Transverse colon (tissue), 4 donors: ENCODE measurements around the gene REV3L. TPM values are rescaled to one million over a fixed set of nuclear protein-coding genes. Genes with fewer than 3 reads are reported as not detected.
"Not testable (repeated sequence)": the region's sequence is repeated elsewhere in the genome, so short reads cannot be mapped to it uniquely, and the experiment has no call there.

ENCODE experiments used
- DNase-seq: peaks from one replicate; pipeline ENCODE4 v3.0.0-alpha.2; 2019
- H3K27ac ChIP-seq, 4 donors: fragments of 200-600 bp; sonication (generic); 2 replicates each; pipeline ENCODE4 v1.5.1; 2016 to 2018; ENCODE audit warnings: inconsistent platforms in 4 of 4
- H3K27me3 ChIP-seq: fragments of 200-600 bp; sonication (generic); 2 replicates; pipeline ENCODE4 v1.5.1; 2017; ENCODE audit warnings: inconsistent platforms
- H3K36me3 ChIP-seq, 4 donors: fragments of 200-600 bp; sonication (generic); 2 replicates each; pipeline ENCODE4 v1.5.1; 2017 to 2019; ENCODE audit warnings: inconsistent platforms in 4 of 4
- H3K4me1 ChIP-seq, 4 donors: fragments of 200-600 bp; sonication (generic); 2 replicates each; pipeline ENCODE4 v1.5.1; 2017 to 2020; ENCODE audit warnings: inconsistent platforms in 4 of 4
- H3K4me3 ChIP-seq, 4 donors: fragments of 200-600 bp; sonication (generic); 1 replicate in 1 of 4; 2 replicates in 3 of 4; pipeline versions ENCODE4 v1.5.1 to v1.6.1; 2017 to 2019; ENCODE audit warnings: inconsistent platforms in 4 of 4
- H3K9me3 ChIP-seq, 2 donors: fragments of 200-600 bp; sonication (generic); 2 replicates each; pipeline ENCODE4 v1.5.1; 2017 to 2019; ENCODE audit warnings: inconsistent platforms in 2 of 2
- EP300 ChIP-seq: sonication (generic); formaldehyde crosslinking; IDR thresholded peaks from one replicate; pipeline ENCODE4 v1.6.1; 2017; ENCODE audit warnings: antibody characterized with exemption, low read depth
- POLR2A ChIP-seq: fragments of 450-650 bp; IDR thresholded peaks from one replicate; pipeline ENCODE4 v1.6.1; 2016; ENCODE audit warnings: antibody characterized with exemption, mild to moderate bottlenecking, moderate library complexity
- POLR2AphosphoS5 ChIP-seq, 3 donors: sonication (generic); formaldehyde crosslinking; IDR thresholded peaks; one replicate each; pipeline ENCODE4 v1.6.1; 2016; ENCODE audit warnings: antibody characterized with exemption in 3 of 3
- WGBS, 2 donors: methylation state at CpG; one replicate each; pipeline ENCODE4 v1.1.5; 2018; ENCODE audit warnings: low coverage in 1 of 2; 5-methylcytosine and 5-hydroxymethylcytosine counted together
- in situ Hi-C, 4 donors: fragments of 200-750 bp; cut with MboI; loops; one replicate each; pipeline versions ENCODE4 v1.15.0 to v1.15.1; 2017; ENCODE audit warnings: low sequenced_read_pairs in 3 of 4, low pct_ligation_motif_present in 1 of 4, low pct_unique_long_range_greater_than_20kb in 1 of 4
- intact Hi-C: fragments of 100-400 bp; cut with DNase I; formaldehyde crosslinking; loops from one replicate; pipeline ENCODE4 v1.15.1; 2023; ENCODE audit warnings: low total_unique reads
- total RNA-seq, 4 donors: library from RNA; depleted of rRNA; stranded (reverse); fragments of >200 nt; gene quantifications; one replicate each; pipeline ENCODE4 v1.1.0, GENCODE V29; 2016
- TF ChIP-seq, protein P1 (sequence below), 5 experiments: fragments of 200-600 bp in 3 of 5; fragments of 450-650 bp in 2 of 5; sonication (generic) in 3 of 5; IDR thresholded peaks; 1 replicate in 2 of 5; 2 replicates in 3 of 5; pipeline ENCODE4 v1.5.1; 2016 to 2017; ENCODE audit warnings: antibody characterized with exemption in 5 of 5, inconsistent platforms in 3 of 5, mild to moderate bottlenecking in 2 of 5, moderate library complexity in 1 of 5

REV3L gene
- total RNA-seq, 4 donors from 2014 or later: 24.7 to 256 (median 34.7) TPM

DNA sequence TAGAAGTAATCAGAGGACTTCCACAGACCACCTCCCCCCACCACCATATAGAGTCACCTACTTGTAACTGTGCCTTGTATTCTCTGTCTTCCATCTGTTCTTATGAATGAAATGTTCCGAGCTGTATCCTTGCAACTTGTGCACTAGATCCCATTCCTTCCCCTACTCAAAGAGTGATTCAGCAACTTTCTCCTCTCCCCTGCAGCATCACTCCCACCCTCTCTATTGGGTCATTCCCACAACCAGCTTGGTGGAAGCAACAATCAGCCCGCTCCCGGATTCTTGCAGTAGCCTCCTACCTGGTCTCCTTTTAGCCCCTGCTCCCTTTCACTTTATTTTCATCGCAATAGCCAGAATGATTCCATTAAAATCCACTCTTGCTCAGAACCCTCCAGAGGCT lies 34.9 kb upstream of the REV3L start:
- Histone ChIP-seq H3K4me1 (no peaks in the 10 kb centered on the region), H3K9me3 (no peaks in the 10 kb centered on the region), H3K27me3 (no peaks in the 10 kb centered on the region), H3K27ac (no peak overlapping the region), H3K36me3 (no peaks in the 10 kb centered on the region), H3K4me3 (no peak overlapping the region)
- in situ Hi-C loops (no loop called here), intact Hi-C loops (no loop called here)
- TF ChIP-seq, protein P1, sequence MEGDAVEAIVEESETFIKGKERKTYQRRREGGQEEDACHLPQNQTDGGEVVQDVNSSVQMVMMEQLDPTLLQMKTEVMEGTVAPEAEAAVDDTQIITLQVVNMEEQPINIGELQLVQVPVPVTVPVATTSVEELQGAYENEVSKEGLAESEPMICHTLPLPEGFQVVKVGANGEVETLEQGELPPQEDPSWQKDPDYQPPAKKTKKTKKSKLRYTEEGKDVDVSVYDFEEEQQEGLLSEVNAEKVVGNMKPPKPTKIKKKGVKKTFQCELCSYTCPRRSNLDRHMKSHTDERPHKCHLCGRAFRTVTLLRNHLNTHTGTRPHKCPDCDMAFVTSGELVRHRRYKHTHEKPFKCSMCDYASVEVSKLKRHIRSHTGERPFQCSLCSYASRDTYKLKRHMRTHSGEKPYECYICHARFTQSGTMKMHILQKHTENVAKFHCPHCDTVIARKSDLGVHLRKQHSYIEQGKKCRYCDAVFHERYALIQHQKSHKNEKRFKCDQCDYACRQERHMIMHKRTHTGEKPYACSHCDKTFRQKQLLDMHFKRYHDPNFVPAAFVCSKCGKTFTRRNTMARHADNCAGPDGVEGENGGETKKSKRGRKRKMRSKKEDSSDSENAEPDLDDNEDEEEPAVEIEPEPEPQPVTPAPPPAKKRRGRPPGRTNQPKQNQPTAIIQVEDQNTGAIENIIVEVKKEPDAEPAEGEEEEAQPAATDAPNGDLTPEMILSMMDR (IDR thresholded peaks at IDR 0.05): no peak
- 94 to 98% methylated on average over 3 to 4 of the region's 4 CpGs for WGBS, 2 donors
- no peak for DNase-seq

DNA sequence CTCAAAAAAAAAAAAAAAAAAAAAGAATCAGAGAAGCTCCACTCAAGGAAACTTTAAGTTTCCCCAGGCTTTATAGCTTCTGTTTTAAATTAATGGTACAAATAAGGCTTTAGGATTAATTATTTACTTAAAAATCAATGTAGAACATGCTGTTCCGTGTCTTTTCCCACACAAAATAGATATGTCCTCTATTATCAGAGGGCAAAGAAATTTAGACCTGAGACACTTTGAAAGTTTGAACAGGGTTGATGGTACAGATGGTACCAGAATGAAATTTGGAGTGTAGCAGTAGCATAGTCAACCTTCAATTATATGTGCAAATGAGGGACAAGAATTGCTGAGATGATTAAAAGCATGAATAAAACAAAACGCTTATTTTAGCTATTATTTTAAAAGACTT lies 32.2 kb upstream of the REV3L start:
- intact Hi-C loops (no loop called here), in situ Hi-C loops (no loop called here)
- no peaks in the 10 kb centered on the region for H3K27me3 ChIP-seq
- H3K9me3 ChIP-seq: no peaks in the 10 kb centered on the region
- no peak overlapping the region for H3K4me3 ChIP-seq
- H3K27ac ChIP-seq: no peak overlapping the region
- TF ChIP-seq EP300: no peak
- TF ChIP-seq POLR2AphosphoS5 (IDR thresholded peaks at IDR 0.05): no peak
- TF ChIP-seq, protein P1 (IDR thresholded peaks at IDR 0.05): no peak
- no peak for TF ChIP-seq POLR2A
- 94% methylated on average over 2 of the region's 2 CpGs for WGBS, 2 donors
- H3K4me1 ChIP-seq: no peaks in the 10 kb centered on the region
- no peak for DNase-seq
- H3K36me3 ChIP-seq: no peaks in the 10 kb centered on the region

DNA sequence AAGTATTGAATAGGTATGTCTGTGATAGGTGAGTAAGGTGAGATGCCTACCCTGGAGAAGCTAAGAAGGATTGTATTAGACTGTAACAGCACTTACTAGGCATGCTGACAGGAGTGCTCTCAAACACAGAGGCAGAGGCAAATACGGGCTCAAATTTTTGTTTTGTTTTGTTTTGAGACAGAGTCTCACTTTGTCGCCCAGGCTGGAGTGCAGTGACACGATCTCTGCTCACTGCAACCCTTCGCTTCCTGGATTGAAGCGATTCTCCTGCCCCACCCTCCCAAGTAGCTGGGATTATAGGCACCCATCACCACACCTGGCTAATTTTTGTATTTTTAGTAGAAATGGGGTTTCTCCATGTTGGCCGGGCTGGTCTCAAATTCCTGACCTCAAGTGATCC lies 31.5 kb upstream of the REV3L start:
- H3K27me3 ChIP-seq, H3K4me1 ChIP-seq, H3K9me3 ChIP-seq, H3K36me3 ChIP-seq, H3K27ac ChIP-seq, intact Hi-C loops, DNase-seq, in situ Hi-C loops, H3K4me3 ChIP-seq: not testable (repeated sequence)
- WGBS, 2 donors: 78 to 84% methylated on average over 2 to 6 of the region's 6 CpGs

DNA sequence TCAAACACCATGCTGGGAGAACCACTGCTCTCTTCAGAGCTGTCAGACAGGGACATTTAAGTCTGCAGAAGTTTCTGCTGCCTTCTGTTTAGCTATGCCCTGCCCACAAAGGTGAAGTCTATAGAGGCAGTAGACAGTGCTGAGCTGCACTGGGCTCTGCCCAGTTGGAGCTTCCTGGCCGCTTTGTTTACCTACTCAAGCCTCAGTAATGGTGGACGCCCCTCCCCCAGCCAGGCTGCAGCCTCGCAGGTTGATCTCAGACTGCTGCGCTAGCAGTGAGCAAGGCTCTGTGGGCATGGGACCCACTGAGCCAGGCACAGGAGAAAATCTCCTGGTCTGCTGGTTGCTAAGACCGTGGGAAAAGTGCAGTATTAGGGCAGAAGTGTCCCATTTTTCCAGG lies 24.2 kb upstream of the REV3L start:
- H3K27ac ChIP-seq, H3K4me3 ChIP-seq, H3K4me1 ChIP-seq, H3K27me3 ChIP-seq, H3K9me3 ChIP-seq, H3K36me3 ChIP-seq, DNase-seq, in situ Hi-C loops, intact Hi-C loops: not testable (repeated sequence)
- WGBS, 2 donors: 81% methylated on average over 4 of the region's 5 CpGs; no CpG with 5 or more reads in 1 of the 2 donors

DNA sequence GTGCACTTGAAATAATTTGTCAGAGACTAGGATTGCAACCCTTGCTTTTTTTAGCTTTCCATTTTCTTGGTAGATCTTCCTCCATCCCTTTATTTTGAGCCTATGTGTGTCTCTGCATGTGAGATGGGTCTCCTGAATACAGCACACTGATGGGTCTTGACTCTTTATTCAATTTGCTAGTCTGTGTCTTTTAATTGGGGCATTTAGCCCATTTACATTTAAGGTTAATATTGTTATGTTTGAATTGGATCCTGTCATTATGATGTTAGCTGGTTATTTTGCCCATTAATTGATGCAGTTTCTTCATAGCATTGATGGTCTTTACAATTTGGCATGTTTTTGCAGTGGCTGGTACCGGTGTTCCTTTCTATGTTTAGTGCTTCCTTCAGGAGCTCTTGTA lies 22.5 kb upstream of the REV3L start:
- H3K4me3 ChIP-seq, H3K27me3 ChIP-seq, in situ Hi-C loops, H3K4me1 ChIP-seq, intact Hi-C loops, H3K27ac ChIP-seq, DNase-seq, H3K9me3 ChIP-seq, H3K36me3 ChIP-seq: not testable (repeated sequence)
- 100% methylated on average over 1 of the region's 1 CpG for WGBS, 2 donors

DNA sequence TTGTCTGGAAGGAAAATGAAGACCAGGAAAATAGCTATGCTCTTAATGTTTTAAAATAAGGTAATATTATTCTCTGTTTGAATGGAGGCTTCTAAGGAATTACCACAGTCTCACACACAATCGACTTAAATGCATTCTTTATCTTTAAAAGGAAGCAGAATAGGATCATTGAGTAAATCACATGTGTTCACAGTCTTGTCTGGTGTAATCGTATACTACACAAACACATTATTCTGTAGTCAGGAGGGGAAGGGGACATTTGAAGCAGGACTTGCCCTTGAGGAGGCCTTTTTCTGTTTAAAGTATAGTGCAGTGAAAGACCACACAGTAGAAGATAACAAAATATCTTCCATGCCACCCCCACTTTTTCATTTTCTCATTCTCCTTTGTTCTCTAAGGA lies 20.6 kb upstream of the REV3L start:
- no peak for TF ChIP-seq EP300
- TF ChIP-seq, protein P1 (IDR thresholded peaks at IDR 0.05): no peak
- TF ChIP-seq POLR2AphosphoS5 (IDR thresholded peaks at IDR 0.05): no peak
- no peak for TF ChIP-seq POLR2A
- Histone ChIP-seq H3K4me3 (no peak overlapping the region), H3K9me3 (no peaks in the 10 kb centered on the region), H3K36me3 (no peaks in the 10 kb centered on the region), H3K27ac (no peak overlapping the region), H3K27me3 (no peaks in the 10 kb centered on the region), H3K4me1 (no peaks in the 10 kb centered on the region)
- 34 to 44% methylated on average over 2 of the region's 2 CpGs for WGBS, 2 donors
- DNase-seq: no peak
- intact Hi-C loops (no loop called here), in situ Hi-C loops (no loop called here)
